HepG2 (cell line): Measurements from ENCODE around the gene DHX8. TPM values are rescaled to one million over a fixed set of nuclear protein-coding genes. Genes with fewer than 3 reads are reported as not detected.
"Not testable (repeated sequence)": the region's sequence is repeated elsewhere in the genome, so short reads cannot be mapped to it uniquely, and the experiment has no call there.

Experiments
- ATAC-seq: fragments of 200-7000 bp; cut with Tn5 transposase; 3 replicates; pipeline ENCODE4 v1.9.1; 2020; ENCODE audit warnings: mild to moderate bottlenecking, moderate library complexity
- BruUV-seq: library from RNA; stranded (reverse); fragments of 400-500 nt; replicated peaks from 2 replicates; lab custom pipeline; 2021; lab: Mats Ljungman, UMichigan
- CTCF ChIA-PET: fragments of 300-600 bp; formaldehyde crosslinking; extraction: SDS; loops from one replicate; lab custom pipeline; 2021; ENCODE audit warnings: low total read pairs, inconsistent platforms, low intra/inter-chr PET ratio; lab: Yijun Ruan, JAX
- POLR2A ChIA-PET: fragments of 350-600 bp; sonication (Branson Sonifier 250); formaldehyde crosslinking; loops from one replicate; lab custom pipeline; 2020; ENCODE audit warnings: antibody characterized with exemption, inconsistent platforms; lab: Yijun Ruan, JAX
- DNase-seq: peaks from one replicate; pipeline ENCODE4 v3.0.0-alpha.2; 2015; ENCODE audit warnings: low spot score
- FAIRE-seq: peaks from 3 replicates; lab custom pipeline; 2011; peaks lifted over from hg19 to GRCh38; lab: Jason Lieb, UNC
- H2AFZ ChIP-seq: one replicate; pipeline ENCODE4 v1.6.1; 2011; ENCODE audit warnings: low read length, inconsistent platforms
- H3K27ac ChIP-seq: fragments of 300-600 bp; 3 replicates; pipeline ENCODE4 v1.8.0; 2011; ENCODE audit warnings: mixed run types, mild to moderate bottlenecking, mixed read lengths, low read length, inconsistent platforms; ENCODE audit not compliant: insufficient read depth; ENCODE audit errors: extremely low read length
- H3K27me3 ChIP-seq, 2 experiments: fragments of 200-600 bp in 1 of 2; 2 replicates in 1 of 2; 3 replicates in 1 of 2; pipeline versions ENCODE4 v1.6.0 to v1.8.0; 2011; ENCODE audit warnings: low read length in 2 of 2, mild to moderate bottlenecking in 2 of 2, moderate library complexity in 2 of 2, inconsistent platforms in 1 of 2; ENCODE audit not compliant: insufficient read depth in 2 of 2, control insufficient read depth in 1 of 2
- H3K36me3 ChIP-seq, 2 experiments: fragments of 200-600 bp in 1 of 2; replicated peaks in 1 of 2; 2 replicates in 1 of 2; 3 replicates in 1 of 2; pipeline versions ENCODE4 v1.5.1 to v1.8.0; 2011; ENCODE audit warnings: low read length in 2 of 2, inconsistent platforms in 1 of 2; ENCODE audit not compliant: insufficient read depth in 2 of 2, control insufficient read depth in 1 of 2
- H3K4me1 ChIP-seq: 2 replicates; pipeline ENCODE4 v1.5.1; 2012; ENCODE audit warnings: low read length, inconsistent platforms; ENCODE audit not compliant: insufficient read depth
- H3K4me2 ChIP-seq: 2 replicates; pipeline ENCODE4 v1.6.0; 2011; ENCODE audit warnings: low read depth, low read length, inconsistent platforms
- H3K4me3 ChIP-seq, 3 experiments: fragments of 200-600 bp in 1 of 3; sonication (generic), shearing (Covaris generic) in 1 of 3; replicated peaks in 1 of 3; 2 replicates each; pipeline ENCODE4 v1.5.1; 2011 to 2016; ENCODE audit warnings: low read length in 3 of 3, inconsistent platforms in 2 of 3, low read depth in 2 of 3, mild to moderate bottlenecking in 2 of 3, control low read depth in 1 of 3, mixed read lengths in 1 of 3; ENCODE audit not compliant: insufficient read depth in 1 of 3
- H3K79me2 ChIP-seq: one replicate; pipeline ENCODE4 v1.6.1; 2011; ENCODE audit warnings: low read length, inconsistent platforms; ENCODE audit not compliant: insufficient read depth
- H3K9ac ChIP-seq: 2 replicates; pipeline ENCODE4 v1.6.0; 2011; ENCODE audit warnings: mild to moderate bottlenecking, low read depth, low read length, inconsistent platforms; ENCODE audit not compliant: insufficient read depth
- H3K9me3 ChIP-seq: 2 replicates; pipeline ENCODE4 v1.5.1; 2012; ENCODE audit warnings: mild to moderate bottlenecking, low read length
- H4K20me1 ChIP-seq: 2 replicates; pipeline ENCODE4 v1.6.0; 2011; ENCODE audit warnings: inconsistent platforms, mild to moderate bottlenecking, low read length, moderate library complexity; ENCODE audit not compliant: insufficient read depth
- KLF16 ChIP-seq, 2 experiments: sonication (generic) in 1 of 2; formaldehyde crosslinking in 1 of 2; IDR thresholded peaks; 2 replicates each; pipeline versions ENCODE4 v1.6.1 to v1.8.0; 2016 to 2023; ENCODE audit warnings: missing genetic modification reagents in 2 of 2, missing compliant biosample characterization in 1 of 2
- U2AF1 ChIP-seq: fragments of 200-400 bp; formaldehyde crosslinking; optimal IDR thresholded peaks from 2 replicates; pipeline ENCODE3; 2017; ENCODE audit warnings: mild to moderate bottlenecking, low read depth, low read length
- WGBS: methylation state at CpG from one replicate; pipeline ENCODE4 v1.1.6; 2017; ENCODE audit warnings: low lambda C conversion rate; 5-methylcytosine and 5-hydroxymethylcytosine counted together
- in situ Hi-C: cut with HindIII; loops from 2 replicates; pipeline ENCODE4 v1.10.0; 2017; ENCODE audit warnings: low pct_unique_long_range_greater_than_20kb; ENCODE audit not compliant: extremely low pct_ligation_motif_present
- intact Hi-C: fragments of 100-400 bp; cut with micrococcal nuclease; formaldehyde crosslinking; loops from one replicate; pipeline ENCODE4 v1.10.0; 2022; ENCODE audit not compliant: unreplicated experiment
- polyA plus RNA-seq, 8 experiments: library from polyadenylated mRNA; depleted of rRNA in 3 of 8; stranded (reverse) in 7 of 8; unstranded in 1 of 8; fragments of >200 nt; fragmentation: Illumina TruSeq in 4 of 8; extraction: Trizol in 4 of 8; gene quantifications; 2 replicates each; pipeline versions ENCODE4 v1.2.1 to v1.2.3, GENCODE V29; 2011 to 2016; ENCODE audit warnings: low read depth in 4 of 8, missing spikeins in 1 of 8, mixed read lengths in 1 of 8; ENCODE audit not compliant: insufficient read depth in 1 of 8
- total RNA-seq, 5 experiments: library from RNA; depleted of rRNA; stranded (reverse); fragments of >200 nt; fragmentation: Illumina TruSeq; extraction: Trizol; gene quantifications; 2 replicates each; pipeline ENCODE4 v1.2.3, GENCODE V29; 2016; ENCODE audit warnings: low read depth in 1 of 5

DHX8 gene
- total and polyA plus RNA-seq, 2 of the 13 experiments (the other 11 are each of a cell fraction or from before 2014, with no cell fraction given), result 24.8 to 48.9 TPM

GRCh38 chr17:43449470-43450248 lies 34.1 kb upstream of the DHX8 start (continued):
- TF ChIP-seq U2AF1 (peak; percentile 70), KLF16 (CRISPR knock-in tag; IDR thresholded peaks at IDR 0.05) (peak in 1 of 2 experiments; percentile 95; a peak in 2 of 4 replicates)

- CTCF ChIA-PET, H4K20me1 ChIP-seq, H3K4me2 ChIP-seq, H3K9me3 ChIP-seq, H3K9ac ChIP-seq, BruUV-seq, H3K79me2 ChIP-seq, DNase-seq, ATAC-seq, in situ Hi-C loops, H2AFZ ChIP-seq, H3K4me3 ChIP-seq, H3K36me3 ChIP-seq, FAIRE-seq, H3K27me3 ChIP-seq: not testable (repeated sequence)
- POLR2A ChIA-PET, result interaction anchor here (2.3 kb wide), 1 partner anchor 32 kb away, joined by 13 read pairs; no protein-coding TSS in a partner anchor
- Histone ChIP-seq H3K27ac (peak overlapping the region; percentile 89), H3K4me1 (peaks cover 58% of the 10 kb centered on the region)
- WGBS, result 97% methylated on average over 20 of the region's 20 CpGs
- intact Hi-C loops, result loop anchor here (5.0 kb wide), 1 partner anchor 713 kb away; no protein-coding TSS in a partner anchor
These were observed 33.0 kb upstream of the DHX8 start for GRCh38 chr17:43450791-43451190.

DNA sequence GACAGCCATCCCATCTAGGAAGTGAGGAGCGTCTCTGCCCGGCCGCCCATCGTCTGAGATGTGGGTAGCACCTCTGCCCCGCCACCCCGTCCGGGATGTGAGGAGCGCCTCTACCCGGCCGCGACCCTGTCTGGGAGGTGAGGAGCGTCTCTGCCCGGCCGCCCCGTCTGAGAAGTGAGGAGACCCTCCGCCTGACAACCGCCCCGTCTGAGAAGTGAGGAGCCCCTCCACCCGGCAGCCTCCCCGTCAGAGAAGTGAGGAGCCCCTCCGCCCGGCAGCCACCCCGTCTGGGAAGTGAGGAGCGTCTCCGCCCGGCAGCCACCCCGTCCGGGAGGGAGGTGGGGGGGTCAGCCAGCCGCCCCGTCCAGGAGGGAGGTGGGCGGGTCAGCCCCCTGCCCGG lies 32.0 kb upstream of the DHX8 start:
- CTCF ChIA-PET, FAIRE-seq: not testable (repeated sequence)
- intact Hi-C loops, result loop anchor here (5.0 kb wide), 1 partner anchor 714 kb away; no protein-coding TSS in a partner anchor

More for the DNA sequence above, 32.0 kb upstream of the DHX8 start:
- H3K4me3 ChIP-seq, H3K27ac ChIP-seq, H3K9ac ChIP-seq, H3K79me2 ChIP-seq, H2AFZ ChIP-seq, DNase-seq, POLR2A ChIA-PET, H3K9me3 ChIP-seq, BruUV-seq, H4K20me1 ChIP-seq, ATAC-seq, H3K27me3 ChIP-seq, H3K4me2 ChIP-seq, H3K36me3 ChIP-seq, in situ Hi-C loops: not testable (repeated sequence)
- WGBS, result 96% methylated on average over 24 of the region's 32 CpGs
- H3K4me1 ChIP-seq, result peaks cover 68% of the 10 kb centered on the region
